HepG2 (cell line): ENCODE measurements around the gene SLC35F1. TPM values are rescaled to one million over a fixed set of nuclear protein-coding genes. Genes with fewer than 3 reads are reported as not detected.

ENCODE experiments used
- ATAC-seq: fragments of 200-7000 bp; cut with Tn5 transposase; 3 replicates; pipeline ENCODE4 v1.9.1; 2020; ENCODE audit warnings: mild to moderate bottlenecking, moderate library complexity
- BruUV-seq: library from RNA; stranded (reverse); fragments of 400-500 nt; replicated peaks from 2 replicates; lab custom pipeline; 2021; lab: Mats Ljungman, UMichigan
- CTCF ChIA-PET: fragments of 300-600 bp; formaldehyde crosslinking; extraction: SDS; loops from one replicate; lab custom pipeline; 2021; ENCODE audit warnings: low total read pairs, inconsistent platforms, low intra/inter-chr PET ratio; lab: Yijun Ruan, JAX
- POLR2A ChIA-PET: fragments of 350-600 bp; sonication (Branson Sonifier 250); formaldehyde crosslinking; loops from one replicate; lab custom pipeline; 2020; ENCODE audit warnings: antibody characterized with exemption, inconsistent platforms; lab: Yijun Ruan, JAX
- DNase-seq: peaks from one replicate; pipeline ENCODE4 v3.0.0-alpha.2; 2015; ENCODE audit warnings: low spot score
- FAIRE-seq: peaks from 3 replicates; lab custom pipeline; 2011; peaks lifted over from hg19 to GRCh38; lab: Jason Lieb, UNC
- H2AFZ ChIP-seq: one replicate; pipeline ENCODE4 v1.6.1; 2011; ENCODE audit warnings: low read length, inconsistent platforms
- H3K27ac ChIP-seq: fragments of 300-600 bp; 3 replicates; pipeline ENCODE4 v1.8.0; 2011; ENCODE audit warnings: mixed run types, mild to moderate bottlenecking, mixed read lengths, low read length, inconsistent platforms; ENCODE audit not compliant: insufficient read depth; ENCODE audit errors: extremely low read length
- H3K27me3 ChIP-seq, 2 experiments: fragments of 200-600 bp in 1 of 2; 2 replicates in 1 of 2; 3 replicates in 1 of 2; pipeline versions ENCODE4 v1.6.0 to v1.8.0; 2011; ENCODE audit warnings: low read length in 2 of 2, mild to moderate bottlenecking in 2 of 2, moderate library complexity in 2 of 2, inconsistent platforms in 1 of 2; ENCODE audit not compliant: insufficient read depth in 2 of 2, control insufficient read depth in 1 of 2
- H3K36me3 ChIP-seq, 2 experiments: fragments of 200-600 bp in 1 of 2; replicated peaks in 1 of 2; 2 replicates in 1 of 2; 3 replicates in 1 of 2; pipeline versions ENCODE4 v1.5.1 to v1.8.0; 2011; ENCODE audit warnings: low read length in 2 of 2, inconsistent platforms in 1 of 2; ENCODE audit not compliant: insufficient read depth in 2 of 2, control insufficient read depth in 1 of 2
- H3K4me1 ChIP-seq: 2 replicates; pipeline ENCODE4 v1.5.1; 2012; ENCODE audit warnings: low read length, inconsistent platforms; ENCODE audit not compliant: insufficient read depth
- H3K4me2 ChIP-seq: 2 replicates; pipeline ENCODE4 v1.6.0; 2011; ENCODE audit warnings: low read depth, low read length, inconsistent platforms
- H3K4me3 ChIP-seq, 3 experiments: fragments of 200-600 bp in 1 of 3; sonication (generic), shearing (Covaris generic) in 1 of 3; replicated peaks in 1 of 3; 2 replicates each; pipeline ENCODE4 v1.5.1; 2011 to 2016; ENCODE audit warnings: low read length in 3 of 3, inconsistent platforms in 2 of 3, low read depth in 2 of 3, mild to moderate bottlenecking in 2 of 3, control low read depth in 1 of 3, mixed read lengths in 1 of 3; ENCODE audit not compliant: insufficient read depth in 1 of 3
- H3K79me2 ChIP-seq: one replicate; pipeline ENCODE4 v1.6.1; 2011; ENCODE audit warnings: low read length, inconsistent platforms; ENCODE audit not compliant: insufficient read depth
- H3K9ac ChIP-seq: 2 replicates; pipeline ENCODE4 v1.6.0; 2011; ENCODE audit warnings: mild to moderate bottlenecking, low read depth, low read length, inconsistent platforms; ENCODE audit not compliant: insufficient read depth
- H3K9me3 ChIP-seq: 2 replicates; pipeline ENCODE4 v1.5.1; 2012; ENCODE audit warnings: mild to moderate bottlenecking, low read length
- H4K20me1 ChIP-seq: 2 replicates; pipeline ENCODE4 v1.6.0; 2011; ENCODE audit warnings: inconsistent platforms, mild to moderate bottlenecking, low read length, moderate library complexity; ENCODE audit not compliant: insufficient read depth
- HNF4A ChIP-seq: sonication (generic); formaldehyde crosslinking; IDR thresholded peaks from 2 replicates; pipeline ENCODE4 v1.4.0; 2020; ENCODE audit warnings: missing genetic modification reagents
- WIZ ChIP-seq: sonication (generic); formaldehyde crosslinking; IDR thresholded peaks from 2 replicates; pipeline ENCODE4 v1.5.1; 2020; ENCODE audit warnings: mild to moderate bottlenecking, missing genetic modification reagents
- ZNF329 ChIP-seq: sonication (generic); formaldehyde crosslinking; IDR thresholded peaks from 2 replicates; pipeline ENCODE4 v1.9.0; 2021; ENCODE audit warnings: low read depth, mild to moderate bottlenecking, missing genetic modification reagents
- ZNF557 ChIP-seq: sonication (generic); formaldehyde crosslinking; IDR thresholded peaks from 2 replicates; pipeline ENCODE4 v1.4.0; 2020; ENCODE audit warnings: missing genetic modification reagents
- WGBS: methylation state at CpG from one replicate; pipeline ENCODE4 v1.1.6; 2017; ENCODE audit warnings: low lambda C conversion rate; 5-methylcytosine and 5-hydroxymethylcytosine counted together
- in situ Hi-C: cut with HindIII; loops from 2 replicates; pipeline ENCODE4 v1.10.0; 2017; ENCODE audit warnings: low pct_unique_long_range_greater_than_20kb; ENCODE audit not compliant: extremely low pct_ligation_motif_present
- intact Hi-C: fragments of 100-400 bp; cut with micrococcal nuclease; formaldehyde crosslinking; loops from one replicate; pipeline ENCODE4 v1.10.0; 2022; ENCODE audit not compliant: unreplicated experiment
- polyA plus RNA-seq, 8 experiments: library from polyadenylated mRNA; depleted of rRNA in 3 of 8; stranded (reverse) in 7 of 8; unstranded in 1 of 8; fragments of >200 nt; fragmentation: Illumina TruSeq in 4 of 8; extraction: Trizol in 4 of 8; gene quantifications; 2 replicates each; pipeline versions ENCODE4 v1.2.1 to v1.2.3, GENCODE V29; 2011 to 2016; ENCODE audit warnings: low read depth in 4 of 8, missing spikeins in 1 of 8, mixed read lengths in 1 of 8; ENCODE audit not compliant: insufficient read depth in 1 of 8
- total RNA-seq, 5 experiments: library from RNA; depleted of rRNA; stranded (reverse); fragments of >200 nt; fragmentation: Illumina TruSeq; extraction: Trizol; gene quantifications; 2 replicates each; pipeline ENCODE4 v1.2.3, GENCODE V29; 2016; ENCODE audit warnings: low read depth in 1 of 5
- TF ChIP-seq, protein P1 (sequence below), 2 experiments: sonication (generic) in 1 of 2; formaldehyde crosslinking in 1 of 2; IDR thresholded peaks; 2 replicates each; pipeline versions ENCODE4 v1.5.1 to v1.6.1; 2011 to 2020; ENCODE audit warnings: borderline replicate concordance in 1 of 2, low read depth in 1 of 2, low read length in 1 of 2, mild to moderate bottlenecking in 1 of 2, missing genetic modification reagents in 1 of 2, moderate library complexity in 1 of 2
- TF ChIP-seq, protein P2 (sequence below): sonication (generic); formaldehyde crosslinking; IDR thresholded peaks from 2 replicates; pipeline ENCODE4 v1.4.0; 2020; ENCODE audit warnings: mild to moderate bottlenecking, missing genetic modification reagents, borderline replicate concordance

SLC35F1 gene
- total and polyA plus RNA-seq, 2 of the 13 experiments (the other 11 are each of a cell fraction or from before 2014, with no cell fraction given): 0.01 TPM; not detected in 1

DNA sequence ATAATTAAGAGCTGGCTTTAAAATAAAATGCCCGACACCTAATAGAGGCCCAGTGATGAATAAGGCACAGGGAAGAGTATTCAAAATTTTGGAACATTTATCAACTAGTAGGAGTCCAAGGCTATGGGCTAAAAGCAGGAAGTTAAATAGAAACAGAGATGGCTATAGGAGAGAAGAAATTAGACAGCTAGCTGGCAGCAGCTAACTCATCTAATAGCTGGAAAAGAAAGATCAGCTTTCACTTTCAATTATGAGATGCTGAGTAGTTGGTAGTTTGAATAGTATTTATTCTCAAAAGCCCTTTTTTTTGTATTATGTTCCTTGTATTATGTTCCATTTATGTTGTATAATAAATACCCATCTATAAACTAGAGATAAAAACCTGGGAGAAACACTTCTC lies 215.7 kb downstream of the SLC35F1 start:
- CTCF ChIA-PET: no interaction called here
- no peak overlapping the region for H3K27ac ChIP-seq
- WGBS: 2% methylated on average over 1 of the region's 1 CpG
- no peaks in the 10 kb centered on the region for H3K27me3 ChIP-seq
- no peak overlapping the region for H3K4me3 ChIP-seq
- no peaks in the 10 kb centered on the region for H3K9me3 ChIP-seq
- POLR2A ChIA-PET: no interaction called here
- no peaks in the 10 kb centered on the region for H3K4me1 ChIP-seq
- in situ Hi-C loops: no loop called here
- TF ChIP-seq ZNF557 (CRISPR knock-in tag) (no peak), HNF4A (CRISPR knock-in tag) (no peak), ZNF329 (CRISPR knock-in tag) (no peak), WIZ (CRISPR knock-in tag) (no peak)
- TF ChIP-seq, protein P1, sequence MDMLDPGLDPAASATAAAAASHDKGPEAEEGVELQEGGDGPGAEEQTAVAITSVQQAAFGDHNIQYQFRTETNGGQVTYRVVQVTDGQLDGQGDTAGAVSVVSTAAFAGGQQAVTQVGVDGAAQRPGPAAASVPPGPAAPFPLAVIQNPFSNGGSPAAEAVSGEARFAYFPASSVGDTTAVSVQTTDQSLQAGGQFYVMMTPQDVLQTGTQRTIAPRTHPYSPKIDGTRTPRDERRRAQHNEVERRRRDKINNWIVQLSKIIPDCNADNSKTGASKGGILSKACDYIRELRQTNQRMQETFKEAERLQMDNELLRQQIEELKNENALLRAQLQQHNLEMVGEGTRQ (IDR thresholded peaks at IDR 0.05; ENCODE audit: low read depth, low read length): no peak
- TF ChIP-seq, protein P1 (CRISPR knock-in tag; IDR thresholded peaks at IDR 0.05; ENCODE audit: borderline replicate concordance): no peak
- TF ChIP-seq, protein P2, sequence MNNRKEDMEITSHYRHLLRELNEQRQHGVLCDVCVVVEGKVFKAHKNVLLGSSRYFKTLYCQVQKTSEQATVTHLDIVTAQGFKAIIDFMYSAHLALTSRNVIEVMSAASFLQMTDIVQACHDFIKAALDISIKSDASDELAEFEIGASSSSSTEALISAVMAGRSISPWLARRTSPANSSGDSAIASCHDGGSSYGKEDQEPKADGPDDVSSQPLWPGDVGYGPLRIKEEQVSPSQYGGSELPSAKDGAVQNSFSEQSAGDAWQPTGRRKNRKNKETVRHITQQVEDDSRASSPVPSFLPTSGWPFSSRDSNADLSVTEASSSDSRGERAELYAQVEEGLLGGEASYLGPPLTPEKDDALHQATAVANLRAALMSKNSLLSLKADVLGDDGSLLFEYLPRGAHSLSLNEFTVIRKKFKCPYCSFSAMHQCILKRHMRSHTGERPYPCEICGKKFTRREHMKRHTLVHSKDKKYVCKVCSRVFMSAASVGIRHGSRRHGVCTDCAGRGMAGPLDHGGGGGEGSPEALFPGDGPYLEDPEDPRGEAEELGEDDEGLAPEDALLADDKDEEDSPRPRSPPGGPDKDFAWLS (CRISPR knock-in tag): no peak
- ATAC-seq: no peak
- no peak overlapping the region for H3K9ac ChIP-seq
- intact Hi-C loops: no loop called here
- H4K20me1 ChIP-seq: no peaks in the 10 kb centered on the region
- no TSS peak for BruUV-seq
- H2AFZ ChIP-seq: no peak overlapping the region
- no peak for DNase-seq
- no peak for FAIRE-seq
- no peak overlapping the region for H3K4me2 ChIP-seq
- H3K79me2 ChIP-seq: no peaks in the 10 kb centered on the region
- H3K36me3 ChIP-seq: no peaks in the 10 kb centered on the region
